CD14-positive monocyte (primary cell): ENCODE results near the gene GIGYF2. TPM values are rescaled to one million over a fixed set of nuclear protein-coding genes. Genes with fewer than 3 reads are reported as not detected.

Source experiments
- DNase-seq, 3 donors: peaks; one replicate each; pipeline ENCODE4 v3.0.0-alpha.2; 2011 to 2022
- H2AFZ ChIP-seq: 2 replicates; pipeline ENCODE4 v1.6.0; 2012; ENCODE audit warnings: mild to moderate bottlenecking, low read depth, low read length, inconsistent platforms; ENCODE audit not compliant: insufficient read depth, poor library complexity, severe bottlenecking
- H3K27ac ChIP-seq, 2 donors: 1 replicate in 1 of 2; 2 replicates in 1 of 2; pipeline ENCODE4 v1.5.1; 2012 to 2013; ENCODE audit warnings: low read length in 2 of 2, control low read depth in 1 of 2, inconsistent platforms in 1 of 2, low read depth in 1 of 2, mild to moderate bottlenecking in 1 of 2
- H3K27me3 ChIP-seq, 2 donors: one replicate each; pipeline versions ENCODE4 v1.6.0 to v1.6.1; 2011 to 2013; ENCODE audit warnings: low read length in 2 of 2; ENCODE audit not compliant: control insufficient read depth in 2 of 2, insufficient read depth in 2 of 2
- H3K36me3 ChIP-seq, 2 donors: replicated peaks in 1 of 2; 1 replicate in 1 of 2; 2 replicates in 1 of 2; pipeline versions ENCODE4 v1.5.1 to v1.6.1; 2012 to 2013; ENCODE audit warnings: low read length in 2 of 2, control low read depth in 1 of 2, inconsistent platforms in 1 of 2, mild to moderate bottlenecking in 1 of 2; ENCODE audit not compliant: insufficient read depth in 2 of 2, control insufficient read depth in 1 of 2
- H3K4me1 ChIP-seq, 2 donors: 1 replicate in 1 of 2; 2 replicates in 1 of 2; pipeline versions ENCODE4 v1.5.1 to v1.6.1; 2012 to 2013; ENCODE audit warnings: low read length in 2 of 2, control low read depth in 1 of 2, inconsistent platforms in 1 of 2, mild to moderate bottlenecking in 1 of 2, moderate library complexity in 1 of 2; ENCODE audit not compliant: insufficient read depth in 2 of 2, control insufficient read depth in 1 of 2
- H3K4me2 ChIP-seq: replicated peaks from 2 replicates; pipeline ENCODE3; 2012; ENCODE audit warnings: low read length, moderate library complexity, mild to moderate bottlenecking; ENCODE audit not compliant: poor library complexity, severe bottlenecking; ENCODE audit errors: extremely low read depth
- H3K4me3 ChIP-seq, 3 experiments: fragments of 200-600 bp in 1 of 3; sonication (generic) in 1 of 3; replicated peaks in 1 of 3; 1 replicate in 2 of 3; 2 replicates in 1 of 3; pipeline ENCODE4 v1.5.1; 2011 to 2013; ENCODE audit warnings: low read length in 3 of 3, mild to moderate bottlenecking in 3 of 3, control low read depth in 2 of 3, low read depth in 2 of 3, inconsistent platforms in 1 of 3, moderate library complexity in 1 of 3
- H3K79me2 ChIP-seq: 2 replicates; pipeline ENCODE4 v1.6.0; 2012; ENCODE audit warnings: mild to moderate bottlenecking, control low read depth, inconsistent platforms, low read length, moderate library complexity; ENCODE audit not compliant: insufficient read depth
- H3K9ac ChIP-seq: 2 replicates; pipeline ENCODE4 v1.6.0; 2017; ENCODE audit warnings: low read length, mild to moderate bottlenecking; ENCODE audit not compliant: insufficient read depth, poor library complexity, severe bottlenecking
- H3K9me3 ChIP-seq, 2 donors: replicated peaks in 1 of 2; 1 replicate in 1 of 2; 2 replicates in 1 of 2; pipeline versions ENCODE4 v1.5.1 to v1.6.1; 2012 to 2013; ENCODE audit warnings: low read length in 2 of 2, control low read depth in 1 of 2; ENCODE audit not compliant: control insufficient read depth in 1 of 2, insufficient read depth in 1 of 2
- H4K20me1 ChIP-seq: 2 replicates; pipeline ENCODE4 v1.6.0; 2012; ENCODE audit warnings: mild to moderate bottlenecking, low read length, control low read depth, moderate library complexity; ENCODE audit not compliant: insufficient read depth
- H3K27ac Mint-ChIP-seq, 7 donors: one replicate each; pipeline ENCODE4 v1.8.0; 2020; ENCODE audit warnings: mild to moderate bottlenecking in 7 of 7, mixed read lengths in 7 of 7, moderate library complexity in 6 of 7, inconsistent platforms in 2 of 7
- H3K27me3 Mint-ChIP-seq, 3 donors: one replicate each; pipeline ENCODE4 v1.8.0; 2021 to 2022; ENCODE audit warnings: low read depth in 3 of 3, mild to moderate bottlenecking in 3 of 3, mixed read lengths in 3 of 3, moderate library complexity in 3 of 3, inconsistent platforms in 1 of 3
- H3K36me3 Mint-ChIP-seq, 2 donors: one replicate each; pipeline ENCODE4 v1.8.0; 2020; ENCODE audit warnings: mixed read lengths in 2 of 2, inconsistent platforms in 1 of 2, mild to moderate bottlenecking in 1 of 2
- H3K4me1 Mint-ChIP-seq: one replicate; pipeline ENCODE4 v1.8.0; 2020; ENCODE audit warnings: mild to moderate bottlenecking, mixed read lengths
- H3K4me3 Mint-ChIP-seq, 2 donors: one replicate each; pipeline ENCODE4 v1.8.0; 2020; ENCODE audit warnings: mild to moderate bottlenecking in 2 of 2, mixed read lengths in 2 of 2, moderate library complexity in 1 of 2
- H3K9me3 Mint-ChIP-seq, 7 donors: one replicate each; pipeline ENCODE4 v1.8.0; 2020 to 2022; ENCODE audit warnings: mixed read lengths in 7 of 7, mild to moderate bottlenecking in 6 of 7, moderate library complexity in 6 of 7, inconsistent platforms in 2 of 7
- whole genome bisulfite sequencing: methylation state at CpG from one replicate; pipeline ENCODE4 v1.1.5; 2013; ENCODE audit warnings: missing lambda C conversion rate; ENCODE audit not compliant: insufficient coverage; 5-methylcytosine and 5-hydroxymethylcytosine counted together
- intact Hi-C, 2 donors: fragments of 100-400 bp; cut with micrococcal nuclease; formaldehyde crosslinking; loops; one replicate each; pipeline versions ENCODE4 v1.15.0 to v1.15.1; 2023
- polyA plus RNA-seq, 3 donors: library from polyadenylated mRNA; depleted of rRNA in 1 of 3; unstranded in 2 of 3; stranded (reverse) in 1 of 3; fragments of 300-500 nt in 2 of 3; fragments of >200 nt in 1 of 3; fragmentation: Illumina TruSeq in 2 of 3; gene quantifications; 1 replicate in 2 of 3; 2 replicates in 1 of 3; pipeline ENCODE4 v1.2.3, GENCODE V29; 2012 to 2021
- TF ChIP-seq, protein P1 (sequence below): fragments of 200-600 bp; IDR thresholded peaks from one replicate; pipeline ENCODE4 v1.8.0; 2022; ENCODE audit warnings: antibody characterized with exemption, mild to moderate bottlenecking

Gene GIGYF2
- polyA plus RNA-seq, 3 donors, result 7.7 to 20.7 (median 17.3) TPM

DNA sequence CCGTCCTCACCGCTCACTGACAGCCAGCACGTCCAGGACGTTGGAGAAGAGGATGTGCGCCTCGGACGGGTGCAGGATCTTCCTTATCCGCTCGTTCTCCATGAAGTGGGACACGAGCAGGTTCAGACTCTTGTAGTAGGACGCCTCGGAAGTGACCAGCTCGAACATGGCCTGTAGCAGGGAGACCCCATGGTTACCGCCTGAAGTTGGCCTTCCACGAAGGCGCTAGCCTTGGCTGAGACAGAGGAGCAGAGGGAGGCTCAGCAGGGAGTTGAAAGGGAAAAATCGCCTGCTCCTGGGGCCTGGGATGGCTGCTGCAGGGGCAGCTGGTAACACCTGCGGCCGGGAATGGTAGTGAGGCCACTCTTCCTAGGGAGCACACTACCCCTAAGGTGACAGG, 197.6 kb downstream of the GIGYF2 start:
- H3K27ac ChIP-seq, result no peak overlapping the region
- no peaks in the 10 kb centered on the region for H3K9me3 Mint-ChIP-seq
- no peaks in the 10 kb centered on the region for H3K9me3 ChIP-seq
- H3K4me1 ChIP-seq, result no peaks in the 10 kb centered on the region
- no peak overlapping the region for H3K4me2 ChIP-seq
- no peak for DNase-seq
- H3K4me1 Mint-ChIP-seq, result peaks cover 4% of the 10 kb centered on the region
- H3K27me3 ChIP-seq, result no peaks in the 10 kb centered on the region
- no peaks in the 10 kb centered on the region for H3K79me2 ChIP-seq
- no peaks in the 10 kb centered on the region for H4K20me1 ChIP-seq
- H3K4me3 ChIP-seq, result no peak overlapping the region
- H3K9ac ChIP-seq, result no peak overlapping the region
- H3K36me3 ChIP-seq, result no peaks in the 10 kb centered on the region
- H3K27me3 Mint-ChIP-seq, result peaks cover 5 to 10% (median 7%) of the 10 kb centered on the region in 3 donors
- 93% methylated on average over 16 of the region's 19 CpGs for WGBS
- intact Hi-C loops, result no loop called here
- H2AFZ ChIP-seq, result no peak overlapping the region
- H3K27ac Mint-ChIP-seq, result peak overlapping the region in 1 of 7 donors; percentile 7
- H3K4me3 Mint-ChIP-seq, result no peak overlapping the region
- TF ChIP-seq, protein P1, sequence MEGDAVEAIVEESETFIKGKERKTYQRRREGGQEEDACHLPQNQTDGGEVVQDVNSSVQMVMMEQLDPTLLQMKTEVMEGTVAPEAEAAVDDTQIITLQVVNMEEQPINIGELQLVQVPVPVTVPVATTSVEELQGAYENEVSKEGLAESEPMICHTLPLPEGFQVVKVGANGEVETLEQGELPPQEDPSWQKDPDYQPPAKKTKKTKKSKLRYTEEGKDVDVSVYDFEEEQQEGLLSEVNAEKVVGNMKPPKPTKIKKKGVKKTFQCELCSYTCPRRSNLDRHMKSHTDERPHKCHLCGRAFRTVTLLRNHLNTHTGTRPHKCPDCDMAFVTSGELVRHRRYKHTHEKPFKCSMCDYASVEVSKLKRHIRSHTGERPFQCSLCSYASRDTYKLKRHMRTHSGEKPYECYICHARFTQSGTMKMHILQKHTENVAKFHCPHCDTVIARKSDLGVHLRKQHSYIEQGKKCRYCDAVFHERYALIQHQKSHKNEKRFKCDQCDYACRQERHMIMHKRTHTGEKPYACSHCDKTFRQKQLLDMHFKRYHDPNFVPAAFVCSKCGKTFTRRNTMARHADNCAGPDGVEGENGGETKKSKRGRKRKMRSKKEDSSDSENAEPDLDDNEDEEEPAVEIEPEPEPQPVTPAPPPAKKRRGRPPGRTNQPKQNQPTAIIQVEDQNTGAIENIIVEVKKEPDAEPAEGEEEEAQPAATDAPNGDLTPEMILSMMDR, result no peak
- H3K36me3 Mint-ChIP-seq, result no peaks in the 10 kb centered on the region

- no peaks in the 10 kb centered on the region for H3K27me3 ChIP-seq
- H3K4me2 ChIP-seq, result no peak overlapping the region
- H4K20me1 ChIP-seq, result no peaks in the 10 kb centered on the region
- no peaks in the 10 kb centered on the region for H3K9me3 Mint-ChIP-seq
- no peaks in the 10 kb centered on the region for H3K36me3 ChIP-seq
- no peak overlapping the region for H3K4me3 ChIP-seq
- no peaks in the 10 kb centered on the region for H3K9me3 ChIP-seq
- no peaks in the 10 kb centered on the region for H3K4me1 Mint-ChIP-seq
- peaks cover 6 to 7% of the 10 kb centered on the region in 2 donors for H3K4me1 ChIP-seq
- no peak overlapping the region for H3K27ac ChIP-seq
- intact Hi-C loops, result no loop called here
- peaks cover 1 to 5% (median 3%) of the 10 kb centered on the region in 3 donors for H3K27me3 Mint-ChIP-seq
- H3K9ac ChIP-seq, result no peak overlapping the region
- no peaks in the 10 kb centered on the region for H3K79me2 ChIP-seq
- H3K27ac Mint-ChIP-seq, result no peak overlapping the region
- H3K4me3 Mint-ChIP-seq, result no peak overlapping the region
- H3K36me3 Mint-ChIP-seq, result no peaks in the 10 kb centered on the region
- DNase-seq, result no peak
- TF ChIP-seq, protein P1, result no peak
- H2AFZ ChIP-seq, result no peak overlapping the region
Measured at GRCh38 chr2:232896111-232896510, 199.0 kb downstream of the GIGYF2 start.
